ENCODE data around the gene ZER1. TPM values are rescaled to one million over a fixed set of nuclear protein-coding genes. Genes with fewer than 3 reads are reported as not detected.

ZER1 gene
- 23.4 TPM for total RNA-seq

GRCh38 chr9:128771745-128772519 is at the start of gene ZER1:
Gene ZER1, minus strand, starts transcription at chr9:128771927. Its CDS starts 16,362 bp downstream, at chr9:128755565.
- Histone ChIP-seq H3K9me3 (ENCODE audit: low read depth, low read length) (no peaks in the 10 kb centered on the region), H3K4me3 (ENCODE audit: low read length) (peak within 1 kb of the TSS; percentile 76), H3K27me3 (ENCODE audit: insufficient read depth, low read length) (no peaks in the 10 kb centered on the region), H3K4me1 (ENCODE audit: insufficient read depth, low read length) (peaks cover 25% of the 10 kb centered on the region)

GRCh38 chr9:128820665-128821583 is 49.2 kb upstream of the ZER1 start:
- Histone ChIP-seq H3K27me3 (ENCODE audit: insufficient read depth, low read length) (no peaks in the 10 kb centered on the region), H3K4me3 (ENCODE audit: low read length) (no peak overlapping the region), H3K4me1 (ENCODE audit: insufficient read depth, low read length) (peaks cover 17% of the 10 kb centered on the region), H3K9me3 (ENCODE audit: low read depth, low read length) (no peaks in the 10 kb centered on the region)

GRCh38 chr9:128819716-128820664 is 48.3 kb upstream of the ZER1 start:
- H3K9me3 ChIP-seq (ENCODE audit: low read depth, low read length), result no peaks in the 10 kb centered on the region
- peaks cover 17% of the 10 kb centered on the region for H3K4me1 ChIP-seq (ENCODE audit: insufficient read depth, low read length)
- no peaks in the 10 kb centered on the region for H3K27me3 ChIP-seq (ENCODE audit: insufficient read depth, low read length)
- H3K4me3 ChIP-seq (ENCODE audit: low read length), result no peak overlapping the region

GRCh38 chr9:128818839-128819715 is 47.4 kb upstream of the ZER1 start:
- H3K27me3 ChIP-seq (ENCODE audit: insufficient read depth, low read length), result no peaks in the 10 kb centered on the region
- H3K4me3 ChIP-seq (ENCODE audit: low read length), result peak overlapping the region; percentile 61
- peaks cover 17% of the 10 kb centered on the region for H3K4me1 ChIP-seq (ENCODE audit: insufficient read depth, low read length)
- H3K9me3 ChIP-seq (ENCODE audit: low read depth, low read length), result no peaks in the 10 kb centered on the region

- H3K27me3 ChIP-seq (ENCODE audit: insufficient read depth, low read length), result no peaks in the 10 kb centered on the region
- no peaks in the 10 kb centered on the region for H3K9me3 ChIP-seq (ENCODE audit: low read depth, low read length)
- H3K4me3 ChIP-seq (ENCODE audit: low read length), result peak within 1 kb of the TSS; percentile 61
- peaks cover 17% of the 10 kb centered on the region for H3K4me1 ChIP-seq (ENCODE audit: insufficient read depth, low read length)
These were observed 46.5 kb upstream of the ZER1 start, which contains the start of gene ENDOG for GRCh38 chr9:128818099-128818838. Gene ENDOG, plus strand, starts transcription at chr9:128818500. Its CDS starts 185 bp downstream, at chr9:128818685.

- Histone ChIP-seq H3K4me1 (ENCODE audit: insufficient read depth, low read length) (no peaks in the 10 kb centered on the region), H3K9me3 (ENCODE audit: low read depth, low read length) (no peaks in the 10 kb centered on the region), H3K27me3 (ENCODE audit: insufficient read depth, low read length) (no peaks in the 10 kb centered on the region), H3K4me3 (ENCODE audit: low read length) (no peak overlapping the region)
These were observed 39.1 kb upstream of the ZER1 start for GRCh38 chr9:128810873-128811272.

GRCh38 chr9:128809831-128810230 is 38.1 kb upstream of the ZER1 start:
- no peaks in the 10 kb centered on the region for H3K27me3 ChIP-seq (ENCODE audit: insufficient read depth, low read length)
- H3K9me3 ChIP-seq (ENCODE audit: low read depth, low read length), result no peaks in the 10 kb centered on the region
- H3K4me1 ChIP-seq (ENCODE audit: insufficient read depth, low read length), result no peaks in the 10 kb centered on the region
- no peak overlapping the region for H3K4me3 ChIP-seq (ENCODE audit: low read length)

- H3K4me1 ChIP-seq (ENCODE audit: insufficient read depth, low read length), result no peaks in the 10 kb centered on the region
- no peaks in the 10 kb centered on the region for H3K9me3 ChIP-seq (ENCODE audit: low read depth, low read length)
- no peaks in the 10 kb centered on the region for H3K27me3 ChIP-seq (ENCODE audit: insufficient read depth, low read length)
- H3K4me3 ChIP-seq (ENCODE audit: low read length), result no peak overlapping the region
These were observed 37.4 kb upstream of the ZER1 start for GRCh38 chr9:128809036-128809599.

- no peaks in the 10 kb centered on the region for H3K27me3 ChIP-seq (ENCODE audit: insufficient read depth, low read length)
- no peak overlapping the region for H3K4me3 ChIP-seq (ENCODE audit: low read length)
- no peaks in the 10 kb centered on the region for H3K9me3 ChIP-seq (ENCODE audit: low read depth, low read length)
- H3K4me1 ChIP-seq (ENCODE audit: insufficient read depth, low read length), result no peaks in the 10 kb centered on the region
These were observed 36.8 kb upstream of the ZER1 start for GRCh38 chr9:128808543-128808942.

GRCh38 chr9:128807827-128808226 is 36.1 kb upstream of the ZER1 start:
- H3K4me1 ChIP-seq (ENCODE audit: insufficient read depth, low read length), result no peaks in the 10 kb centered on the region
- no peaks in the 10 kb centered on the region for H3K9me3 ChIP-seq (ENCODE audit: low read depth, low read length)
- H3K4me3 ChIP-seq (ENCODE audit: low read length), result no peak overlapping the region
- no peaks in the 10 kb centered on the region for H3K27me3 ChIP-seq (ENCODE audit: insufficient read depth, low read length)

- no peaks in the 10 kb centered on the region for H3K9me3 ChIP-seq (ENCODE audit: low read depth, low read length)
- H3K4me1 ChIP-seq (ENCODE audit: insufficient read depth, low read length), result no peaks in the 10 kb centered on the region
- H3K4me3 ChIP-seq (ENCODE audit: low read length), result no peak overlapping the region
- H3K27me3 ChIP-seq (ENCODE audit: insufficient read depth, low read length), result no peaks in the 10 kb centered on the region
These were observed 33.9 kb upstream of the ZER1 start for GRCh38 chr9:128805661-128806060.

GRCh38 chr9:128802482-128802881 is 30.8 kb upstream of the ZER1 start:
- no peak overlapping the region for H3K4me3 ChIP-seq (ENCODE audit: low read length)
- no peaks in the 10 kb centered on the region for H3K4me1 ChIP-seq (ENCODE audit: insufficient read depth, low read length)
- H3K9me3 ChIP-seq (ENCODE audit: low read depth, low read length), result no peaks in the 10 kb centered on the region
- H3K27me3 ChIP-seq (ENCODE audit: insufficient read depth, low read length), result no peaks in the 10 kb centered on the region

- H3K4me3 ChIP-seq (ENCODE audit: low read length), result no peak overlapping the region
- no peaks in the 10 kb centered on the region for H3K4me1 ChIP-seq (ENCODE audit: insufficient read depth, low read length)
- no peaks in the 10 kb centered on the region for H3K9me3 ChIP-seq (ENCODE audit: low read depth, low read length)
- no peaks in the 10 kb centered on the region for H3K27me3 ChIP-seq (ENCODE audit: insufficient read depth, low read length)
These were observed 28.3 kb upstream of the ZER1 start for GRCh38 chr9:128800061-128800460.

Data from mononuclear cell (primary cell).